ENCODE data around the gene CPNE4.

The CPNE4 gene

GRCh38 chr3:131622726-131623125 is 412.1 kb downstream of the CPNE4 start:
- H3K27me3 ChIP-seq (ENCODE audit: control insufficient read depth in 1 of 2, insufficient read depth in 2 of 2, low read length in 2 of 2), result no peaks in the 10 kb centered on the region
- no peak overlapping the region for H3K27ac ChIP-seq (ENCODE audit: low read depth, low read length)
- H3K4me1 ChIP-seq (ENCODE audit: insufficient read depth, low read length), result no peaks in the 10 kb centered on the region
- no peaks in the 10 kb centered on the region for H3K9me3 ChIP-seq (ENCODE audit: low read length)
- no peak overlapping the region for H3K4me3 ChIP-seq (ENCODE audit: low read depth in 1 of 2, low read length in 2 of 2)
- no peak overlapping the region for H3K9ac ChIP-seq (ENCODE audit: low read length)
- H3K36me3 ChIP-seq (ENCODE audit: insufficient read depth, low read length), result no peaks in the 10 kb centered on the region

- Histone ChIP-seq H3K9me3 (ENCODE audit: low read length) (no peaks in the 10 kb centered on the region), H3K27ac (ENCODE audit: low read depth, low read length) (no peak overlapping the region), H3K36me3 (ENCODE audit: insufficient read depth, low read length) (no peaks in the 10 kb centered on the region), H3K9ac (ENCODE audit: low read length) (no peak overlapping the region), H3K4me1 (ENCODE audit: insufficient read depth, low read length) (no peaks in the 10 kb centered on the region), H3K27me3 (ENCODE audit: control insufficient read depth in 1 of 2, insufficient read depth in 2 of 2, low read length in 2 of 2) (no peaks in the 10 kb centered on the region), H3K4me3 (ENCODE audit: low read depth in 1 of 2, low read length in 2 of 2) (no peak overlapping the region)
Observed at GRCh38 chr3:131620977-131621376, 413.8 kb downstream of the CPNE4 start.

- Histone ChIP-seq H3K27ac (ENCODE audit: low read depth, low read length) (no peak overlapping the region), H3K9ac (ENCODE audit: low read length) (no peak overlapping the region), H3K9me3 (ENCODE audit: low read length) (no peaks in the 10 kb centered on the region), H3K4me1 (ENCODE audit: insufficient read depth, low read length) (no peaks in the 10 kb centered on the region), H3K27me3 (ENCODE audit: control insufficient read depth in 1 of 2, insufficient read depth in 2 of 2, low read length in 2 of 2) (no peaks in the 10 kb centered on the region), H3K4me3 (ENCODE audit: low read depth in 1 of 2, low read length in 2 of 2) (no peak overlapping the region), H3K36me3 (ENCODE audit: insufficient read depth, low read length) (no peaks in the 10 kb centered on the region)
Observed at GRCh38 chr3:131619821-131620220, 415.0 kb downstream of the CPNE4 start.

GRCh38 chr3:131616719-131617118 is 418.1 kb downstream of the CPNE4 start:
- no peaks in the 10 kb centered on the region for H3K4me1 ChIP-seq (ENCODE audit: insufficient read depth, low read length)
- H3K36me3 ChIP-seq (ENCODE audit: insufficient read depth, low read length), result no peaks in the 10 kb centered on the region
- no peak overlapping the region for H3K27ac ChIP-seq (ENCODE audit: low read depth, low read length)
- no peak overlapping the region for H3K9ac ChIP-seq (ENCODE audit: low read length)
- H3K4me3 ChIP-seq (ENCODE audit: low read depth in 1 of 2, low read length in 2 of 2), result no peak overlapping the region
- no peaks in the 10 kb centered on the region for H3K9me3 ChIP-seq (ENCODE audit: low read length)
- no peaks in the 10 kb centered on the region for H3K27me3 ChIP-seq (ENCODE audit: control insufficient read depth in 1 of 2, insufficient read depth in 2 of 2, low read length in 2 of 2)

GRCh38 chr3:131612745-131613144 is 422.1 kb downstream of the CPNE4 start:
- Histone ChIP-seq H3K9me3 (ENCODE audit: low read length) (no peaks in the 10 kb centered on the region), H3K27ac (ENCODE audit: low read depth, low read length) (no peak overlapping the region), H3K4me1 (ENCODE audit: insufficient read depth, low read length) (no peaks in the 10 kb centered on the region), H3K36me3 (ENCODE audit: insufficient read depth, low read length) (no peaks in the 10 kb centered on the region), H3K27me3 (ENCODE audit: control insufficient read depth in 1 of 2, insufficient read depth in 2 of 2, low read length in 2 of 2) (no peaks in the 10 kb centered on the region), H3K4me3 (ENCODE audit: low read depth in 1 of 2, low read length in 2 of 2) (no peak overlapping the region), H3K9ac (ENCODE audit: low read length) (no peak overlapping the region)

GRCh38 chr3:131610174-131610573 is 424.6 kb downstream of the CPNE4 start:
- no peak overlapping the region for H3K27ac ChIP-seq (ENCODE audit: low read depth, low read length)
- no peak overlapping the region for H3K4me3 ChIP-seq (ENCODE audit: low read depth in 1 of 2, low read length in 2 of 2)
- H3K9ac ChIP-seq (ENCODE audit: low read length), result no peak overlapping the region
- H3K27me3 ChIP-seq (ENCODE audit: control insufficient read depth in 1 of 2, insufficient read depth in 2 of 2, low read length in 2 of 2), result no peaks in the 10 kb centered on the region
- H3K4me1 ChIP-seq (ENCODE audit: insufficient read depth, low read length), result no peaks in the 10 kb centered on the region
- H3K36me3 ChIP-seq (ENCODE audit: insufficient read depth, low read length), result no peaks in the 10 kb centered on the region
- H3K9me3 ChIP-seq (ENCODE audit: low read length), result no peaks in the 10 kb centered on the region

- Histone ChIP-seq H3K27ac (ENCODE audit: low read depth, low read length) (no peak overlapping the region), H3K9ac (ENCODE audit: low read length) (no peak overlapping the region), H3K27me3 (ENCODE audit: control insufficient read depth in 1 of 2, insufficient read depth in 2 of 2, low read length in 2 of 2) (no peaks in the 10 kb centered on the region), H3K4me3 (ENCODE audit: low read depth in 1 of 2, low read length in 2 of 2) (no peak overlapping the region), H3K4me1 (ENCODE audit: insufficient read depth, low read length) (no peaks in the 10 kb centered on the region), H3K36me3 (ENCODE audit: insufficient read depth, low read length) (no peaks in the 10 kb centered on the region), H3K9me3 (ENCODE audit: low read length) (no peaks in the 10 kb centered on the region)
Observed at GRCh38 chr3:131608741-131609140, 426.1 kb downstream of the CPNE4 start.

- Histone ChIP-seq H3K9me3 (ENCODE audit: low read length) (no peaks in the 10 kb centered on the region), H3K27ac (ENCODE audit: low read depth, low read length) (no peak overlapping the region), H3K4me3 (ENCODE audit: low read depth in 1 of 2, low read length in 2 of 2) (no peak overlapping the region), H3K9ac (ENCODE audit: low read length) (no peak overlapping the region), H3K36me3 (ENCODE audit: insufficient read depth, low read length) (no peaks in the 10 kb centered on the region), H3K27me3 (ENCODE audit: control insufficient read depth in 1 of 2, insufficient read depth in 2 of 2, low read length in 2 of 2) (no peaks in the 10 kb centered on the region), H3K4me1 (ENCODE audit: insufficient read depth, low read length) (no peaks in the 10 kb centered on the region)
Observed at GRCh38 chr3:131608296-131608695, 426.5 kb downstream of the CPNE4 start.

- Histone ChIP-seq H3K4me3 (ENCODE audit: low read depth in 1 of 2, low read length in 2 of 2) (no peak overlapping the region), H3K4me1 (ENCODE audit: insufficient read depth, low read length) (no peaks in the 10 kb centered on the region)
Observed at GRCh38 chr3:131605916-131606315, 428.9 kb downstream of the CPNE4 start.

GRCh38 chr3:131602011-131602779 is 432.6 kb downstream of the CPNE4 start:
- no peaks in the 10 kb centered on the region for H3K36me3 ChIP-seq (ENCODE audit: insufficient read depth, low read length)
- no peak overlapping the region for H3K9ac ChIP-seq (ENCODE audit: low read length)
- no peaks in the 10 kb centered on the region for H3K9me3 ChIP-seq (ENCODE audit: low read length)
- no peak overlapping the region for H3K27ac ChIP-seq (ENCODE audit: low read depth, low read length)
- no peaks in the 10 kb centered on the region for H3K4me1 ChIP-seq (ENCODE audit: insufficient read depth, low read length)
- H3K4me3 ChIP-seq (ENCODE audit: low read depth in 1 of 2, low read length in 2 of 2), result no peak overlapping the region
- no peaks in the 10 kb centered on the region for H3K27me3 ChIP-seq (ENCODE audit: control insufficient read depth in 1 of 2, insufficient read depth in 2 of 2, low read length in 2 of 2)

More at GRCh38 chr3:131605916-131606315, 428.9 kb downstream of the CPNE4 start:
- Histone ChIP-seq H3K27ac (ENCODE audit: low read depth, low read length) (no peak overlapping the region), H3K9ac (ENCODE audit: low read length) (no peak overlapping the region), H3K36me3 (ENCODE audit: insufficient read depth, low read length) (no peaks in the 10 kb centered on the region), H3K27me3 (ENCODE audit: control insufficient read depth in 1 of 2, insufficient read depth in 2 of 2, low read length in 2 of 2) (no peaks in the 10 kb centered on the region), H3K9me3 (ENCODE audit: low read length) (no peaks in the 10 kb centered on the region)

GRCh38 chr3:131597816-131598215 is 437.0 kb downstream of the CPNE4 start:
- H3K9ac ChIP-seq (ENCODE audit: low read length), result no peak overlapping the region
- H3K4me1 ChIP-seq (ENCODE audit: insufficient read depth, low read length), result no peaks in the 10 kb centered on the region
- H3K27ac ChIP-seq (ENCODE audit: low read depth, low read length), result no peak overlapping the region
- no peaks in the 10 kb centered on the region for H3K9me3 ChIP-seq (ENCODE audit: low read length)
- H3K4me3 ChIP-seq (ENCODE audit: low read depth in 1 of 2, low read length in 2 of 2), result no peak overlapping the region
- H3K36me3 ChIP-seq (ENCODE audit: insufficient read depth, low read length), result no peaks in the 10 kb centered on the region
- no peaks in the 10 kb centered on the region for H3K27me3 ChIP-seq (ENCODE audit: control insufficient read depth in 1 of 2, insufficient read depth in 2 of 2, low read length in 2 of 2)

- Histone ChIP-seq H3K9me3 (ENCODE audit: low read length) (no peaks in the 10 kb centered on the region), H3K9ac (ENCODE audit: low read length) (no peak overlapping the region), H3K27me3 (ENCODE audit: control insufficient read depth in 1 of 2, insufficient read depth in 2 of 2, low read length in 2 of 2) (no peaks in the 10 kb centered on the region), H3K36me3 (ENCODE audit: insufficient read depth, low read length) (no peaks in the 10 kb centered on the region), H3K27ac (ENCODE audit: low read depth, low read length) (no peak overlapping the region), H3K4me3 (ENCODE audit: low read depth in 1 of 2, low read length in 2 of 2) (no peak overlapping the region), H3K4me1 (ENCODE audit: insufficient read depth, low read length) (no peaks in the 10 kb centered on the region)
Observed at GRCh38 chr3:131596884-131597283, 437.9 kb downstream of the CPNE4 start.
